PFSK-1 (cell line): ENCODE data around the gene KIAA0753.

Experiments used
- POLR2AphosphoS5 ChIP-seq: IDR thresholded peaks from 2 replicates; pipeline ENCODE4 v1.6.1; 2012; ENCODE audit warnings: low read depth, mild to moderate bottlenecking, control low read depth, low read length, moderate library complexity
- REST ChIP-seq, 2 experiments: IDR thresholded peaks; 2 replicates each; pipeline versions ENCODE4 v1.6.1 to v1.8.0; 2011 to 2012; ENCODE audit warnings: low read depth in 2 of 2, low read length in 2 of 2, control low read depth in 1 of 2, inconsistent platforms in 1 of 2, mild to moderate bottlenecking in 1 of 2, moderate library complexity in 1 of 2; ENCODE audit not compliant: insufficient read depth in 1 of 2
- SIN3A ChIP-seq: IDR thresholded peaks from 2 replicates; pipeline ENCODE4 v1.6.1; 2012; ENCODE audit warnings: mild to moderate bottlenecking, low read length, moderate library complexity, borderline replicate concordance; ENCODE audit not compliant: insufficient read depth
- TAF1 ChIP-seq: IDR thresholded peaks from 2 replicates; pipeline ENCODE4 v1.6.1; 2012; ENCODE audit warnings: low read length, control low read depth, borderline replicate concordance; ENCODE audit not compliant: insufficient read depth

GRCh38 chr17:6661464-6661848, 20.9 kb upstream of the KIAA0753 start:
- TF ChIP-seq TAF1 (no peak), POLR2AphosphoS5 (no peak), REST (IDR thresholded peaks at IDR 0.05; ENCODE audit: insufficient read depth in 1 of 2, low read depth in 2 of 2, low read length in 2 of 2) (no peak), SIN3A (no peak)
